Breast epithelium (tissue), 3 donors: ENCODE results near the gene ADCY4.

Experiments
- POLR2A ChIP-seq: fragments of 450-650 bp; IDR thresholded peaks from one replicate; pipeline ENCODE4 v1.6.1; 2016; ENCODE audit warnings: antibody characterized with exemption, mild to moderate bottlenecking, moderate library complexity
- POLR2AphosphoS5 ChIP-seq, 3 donors: sonication (generic); formaldehyde crosslinking; IDR thresholded peaks; one replicate each; pipeline ENCODE4 v1.6.1; 2017; ENCODE audit warnings: antibody characterized with exemption in 3 of 3
- TF ChIP-seq, protein P1 (sequence below), 3 donors: fragments of 450-650 bp; IDR thresholded peaks; one replicate each; pipeline ENCODE4 v1.5.1; 2016 to 2017; ENCODE audit warnings: antibody characterized with exemption in 3 of 3, mild to moderate bottlenecking in 3 of 3, moderate library complexity in 3 of 3

DNA sequence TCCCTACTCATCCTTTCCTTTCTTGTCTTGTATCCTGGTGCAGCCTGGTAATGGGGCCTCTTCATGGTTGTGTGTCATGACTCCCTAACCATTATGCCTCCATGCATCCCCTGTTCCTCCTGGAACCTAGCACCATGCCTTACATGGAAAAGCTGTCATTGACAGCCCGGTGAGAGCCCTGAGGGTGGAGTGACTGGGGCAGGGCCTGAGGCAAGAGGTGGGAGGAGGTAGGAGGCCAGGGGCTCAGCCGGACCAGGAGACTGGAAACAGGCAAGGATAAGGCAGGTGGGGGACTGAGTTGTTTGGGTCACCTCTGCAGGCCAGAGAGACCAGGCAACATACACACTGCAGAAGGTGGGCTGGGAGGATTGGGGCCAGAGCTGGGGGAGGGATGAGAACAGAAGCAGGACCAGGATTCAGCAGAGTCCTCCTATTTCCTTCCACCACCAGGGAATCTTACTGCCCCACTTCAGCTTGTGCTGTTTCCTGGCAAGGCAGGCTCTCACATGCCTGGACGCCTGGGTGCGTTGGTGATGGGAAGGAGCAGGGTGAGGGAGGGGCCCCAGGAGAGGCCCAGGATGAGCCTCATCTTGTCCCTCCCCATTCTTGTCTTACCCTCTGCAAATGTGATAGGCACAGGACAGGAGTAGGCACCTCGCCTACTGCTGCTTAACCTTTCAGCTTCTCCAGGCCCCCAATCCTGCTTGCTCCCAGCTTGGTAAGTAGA is 25.2 kb downstream of the ADCY4 start, which contains the start of gene LTB4R2:
- TF ChIP-seq, protein P1, sequence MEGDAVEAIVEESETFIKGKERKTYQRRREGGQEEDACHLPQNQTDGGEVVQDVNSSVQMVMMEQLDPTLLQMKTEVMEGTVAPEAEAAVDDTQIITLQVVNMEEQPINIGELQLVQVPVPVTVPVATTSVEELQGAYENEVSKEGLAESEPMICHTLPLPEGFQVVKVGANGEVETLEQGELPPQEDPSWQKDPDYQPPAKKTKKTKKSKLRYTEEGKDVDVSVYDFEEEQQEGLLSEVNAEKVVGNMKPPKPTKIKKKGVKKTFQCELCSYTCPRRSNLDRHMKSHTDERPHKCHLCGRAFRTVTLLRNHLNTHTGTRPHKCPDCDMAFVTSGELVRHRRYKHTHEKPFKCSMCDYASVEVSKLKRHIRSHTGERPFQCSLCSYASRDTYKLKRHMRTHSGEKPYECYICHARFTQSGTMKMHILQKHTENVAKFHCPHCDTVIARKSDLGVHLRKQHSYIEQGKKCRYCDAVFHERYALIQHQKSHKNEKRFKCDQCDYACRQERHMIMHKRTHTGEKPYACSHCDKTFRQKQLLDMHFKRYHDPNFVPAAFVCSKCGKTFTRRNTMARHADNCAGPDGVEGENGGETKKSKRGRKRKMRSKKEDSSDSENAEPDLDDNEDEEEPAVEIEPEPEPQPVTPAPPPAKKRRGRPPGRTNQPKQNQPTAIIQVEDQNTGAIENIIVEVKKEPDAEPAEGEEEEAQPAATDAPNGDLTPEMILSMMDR (IDR thresholded peaks at IDR 0.05) = no peak
- TF ChIP-seq POLR2A (no peak), POLR2AphosphoS5 (IDR thresholded peaks at IDR 0.05) (no peak)
